ENCODE results near the gene CRYBG2. TPM values are rescaled to one million over a fixed set of nuclear protein-coding genes. Genes with fewer than 3 reads are reported as not detected.

CRYBG2 gene
- total and polyA plus RNA-seq, 2 of the 13 experiments (the other 11 are each of a cell fraction or from before 2014, with no cell fraction given) = 1.3 to 2.9 TPM

DNA sequence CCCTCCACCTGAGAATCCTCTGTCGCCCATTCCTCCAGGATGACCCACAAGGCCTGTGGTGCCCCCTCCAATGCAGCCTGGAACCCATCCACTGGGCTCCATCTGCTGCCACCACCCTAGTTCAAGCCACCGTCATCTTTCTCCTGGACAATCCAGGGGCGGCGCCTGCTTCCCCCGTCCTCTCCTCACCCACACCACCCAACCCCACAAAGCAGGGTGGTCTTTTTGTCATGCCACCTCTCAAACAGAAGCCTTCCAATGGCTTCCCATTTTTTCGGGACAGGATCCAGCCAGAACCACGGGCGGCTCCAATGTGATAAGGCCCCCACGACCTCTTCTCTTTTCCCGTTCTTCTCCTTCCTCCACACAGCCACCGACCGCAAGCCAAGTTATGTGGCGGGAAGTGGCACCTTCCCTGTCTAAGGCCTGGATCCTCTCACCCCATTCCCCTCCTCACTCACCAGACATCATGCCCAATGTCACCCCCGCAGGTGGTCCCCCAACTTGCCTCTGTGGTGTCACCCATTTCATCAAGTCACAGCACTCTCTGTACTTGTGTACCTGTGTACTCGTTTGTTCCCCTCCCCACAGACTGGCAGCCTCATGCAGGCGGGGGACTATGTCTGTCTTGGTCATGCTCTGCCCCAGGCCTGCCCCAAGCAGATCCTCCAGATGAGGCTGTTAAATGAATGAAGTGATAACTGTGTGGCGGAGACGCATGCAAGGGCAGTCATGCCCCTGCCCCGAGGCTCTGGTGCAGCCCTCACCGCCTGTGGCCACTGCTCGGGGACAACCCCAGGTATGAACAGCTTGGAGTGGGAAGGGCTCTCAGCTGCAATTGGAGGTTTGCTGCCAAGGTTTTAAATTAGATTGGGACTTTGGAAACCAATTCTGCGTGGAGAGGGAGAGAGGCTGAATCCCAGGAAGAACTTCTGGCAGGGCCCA is 58.5 kb downstream of the CRYBG2 start:
- intact Hi-C loops (cut with micrococcal nuclease; ENCODE audit: unreplicated experiment) (no loop called here), in situ Hi-C loops (cut with HindIII; ENCODE audit: extremely low pct_ligation_motif_present, low pct_unique_long_range_greater_than_20kb) (no loop called here)
- Histone ChIP-seq H3K4me3 (replicated peaks in 1 of 3; ENCODE audit: insufficient read depth in 1 of 3, low read depth in 2 of 3, low read length in 3 of 3) (no peak overlapping the region), H3K4me2 (ENCODE audit: low read depth, low read length) (no peak overlapping the region), H3K9me3 (ENCODE audit: low read length) (no peaks in the 10 kb centered on the region), H3K9ac (ENCODE audit: insufficient read depth, low read depth, low read length) (no peak overlapping the region), H2AFZ (ENCODE audit: low read length) (no peak overlapping the region), H4K20me1 (ENCODE audit: insufficient read depth, low read length) (no peaks in the 10 kb centered on the region), H3K4me1 (ENCODE audit: insufficient read depth, low read length) (no peaks in the 10 kb centered on the region), H3K36me3 (replicated peaks in 1 of 2; ENCODE audit: control insufficient read depth in 1 of 2, insufficient read depth in 2 of 2, low read length in 2 of 2) (peaks cover 0 to 1% of the 10 kb centered on the region in 2 experiments; a peak in 1 of 5 replicates), H3K27me3 (ENCODE audit: control insufficient read depth in 1 of 2, insufficient read depth in 2 of 2, low read length in 2 of 2) (no peaks in the 10 kb centered on the region), H3K27ac (ENCODE audit: extremely low read length, insufficient read depth, low read length) (no peak overlapping the region), H3K79me2 (ENCODE audit: insufficient read depth, low read length) (no peaks in the 10 kb centered on the region)
- TF ChIP-seq, protein P1, sequence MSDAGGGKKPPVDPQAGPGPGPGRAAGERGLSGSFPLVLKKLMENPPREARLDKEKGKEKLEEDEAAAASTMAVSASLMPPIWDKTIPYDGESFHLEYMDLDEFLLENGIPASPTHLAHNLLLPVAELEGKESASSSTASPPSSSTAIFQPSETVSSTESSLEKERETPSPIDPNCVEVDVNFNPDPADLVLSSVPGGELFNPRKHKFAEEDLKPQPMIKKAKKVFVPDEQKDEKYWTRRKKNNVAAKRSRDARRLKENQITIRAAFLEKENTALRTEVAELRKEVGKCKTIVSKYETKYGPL (CRISPR knock-in tag; IDR thresholded peaks at IDR 0.05) = no peak
- no peak for FAIRE-seq
- no peak for ATAC-seq
- CTCF ChIA-PET (ENCODE audit: low intra/inter-chr PET ratio, low total read pairs) = no interaction called here
- POLR2A ChIA-PET = no interaction called here
- WGBS (ENCODE audit: low lambda C conversion rate) = 95% methylated on average over 22 of the region's 22 CpGs
- no peak for DNase-seq (ENCODE audit: low spot score)
- no TSS peak for BruUV-seq (replicated peaks)

DNA sequence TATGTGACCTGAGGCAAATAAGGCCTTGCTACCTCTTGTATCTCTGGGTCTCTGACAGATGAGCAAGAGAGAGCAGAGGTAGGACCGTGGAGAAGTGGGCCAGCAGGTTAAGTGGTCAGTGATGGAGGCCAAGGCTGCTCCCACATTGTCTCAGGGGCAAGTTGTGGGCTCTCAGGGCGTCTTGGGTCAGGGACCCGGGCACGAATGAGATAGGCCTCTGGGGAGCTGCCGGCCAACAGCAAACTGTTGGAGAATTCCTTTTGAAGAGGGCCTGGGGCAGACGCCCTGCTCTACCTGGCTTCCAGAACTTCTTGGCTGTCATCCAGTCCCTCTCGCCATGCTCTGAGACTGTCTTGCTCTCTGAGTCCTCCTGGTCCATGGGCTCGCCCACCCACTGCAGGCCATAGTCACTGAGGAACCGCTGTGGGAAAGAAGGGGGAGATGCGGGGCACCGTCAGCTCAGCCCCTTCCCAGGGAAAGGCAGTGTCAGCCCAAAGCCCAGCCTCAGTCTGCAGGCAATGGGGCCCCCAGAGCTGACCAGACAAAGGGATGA is 59.9 kb downstream of the CRYBG2 start:
- in situ Hi-C loops (cut with HindIII; ENCODE audit: extremely low pct_ligation_motif_present, low pct_unique_long_range_greater_than_20kb) (no loop called here), intact Hi-C loops (cut with micrococcal nuclease; ENCODE audit: unreplicated experiment) (no loop called here)
- no peak for ATAC-seq
- Histone ChIP-seq H3K4me2 (ENCODE audit: low read depth, low read length) (no peak overlapping the region), H2AFZ (ENCODE audit: low read length) (no peak overlapping the region), H3K27ac (ENCODE audit: extremely low read length, insufficient read depth, low read length) (no peak overlapping the region), H3K4me1 (ENCODE audit: insufficient read depth, low read length) (no peaks in the 10 kb centered on the region), H3K9me3 (ENCODE audit: low read length) (no peaks in the 10 kb centered on the region), H4K20me1 (ENCODE audit: insufficient read depth, low read length) (no peaks in the 10 kb centered on the region), H3K4me3 (replicated peaks in 1 of 3; ENCODE audit: insufficient read depth in 1 of 3, low read depth in 2 of 3, low read length in 3 of 3) (no peak overlapping the region), H3K27me3 (ENCODE audit: control insufficient read depth in 1 of 2, insufficient read depth in 2 of 2, low read length in 2 of 2) (no peaks in the 10 kb centered on the region), H3K9ac (ENCODE audit: insufficient read depth, low read depth, low read length) (no peak overlapping the region), H3K36me3 (replicated peaks in 1 of 2; ENCODE audit: control insufficient read depth in 1 of 2, insufficient read depth in 2 of 2, low read length in 2 of 2) (peaks cover 0 to 1% of the 10 kb centered on the region in 2 experiments; a peak in 1 of 5 replicates), H3K79me2 (ENCODE audit: insufficient read depth, low read length) (no peaks in the 10 kb centered on the region)
- no peak for FAIRE-seq
- POLR2A ChIA-PET = no interaction called here
- DNase-seq (ENCODE audit: low spot score) = no peak
- no TSS peak for BruUV-seq (replicated peaks)
- CTCF ChIA-PET (ENCODE audit: low intra/inter-chr PET ratio, low total read pairs) = no interaction called here
- WGBS (ENCODE audit: low lambda C conversion rate) = 86% methylated on average over 6 of the region's 11 CpGs
- no peak for TF ChIP-seq YY1 (IDR thresholded peaks at IDR 0.05; ENCODE audit: insufficient read depth, insufficient replicate concordance, low read depth, low read length)
- no peak for TF ChIP-seq TAF15 (IDR thresholded peaks at IDR 0.05; ENCODE audit: low read depth, low read length, poor library complexity, severe bottlenecking)
- no peak for TF ChIP-seq ZNF160 (CRISPR knock-in tag; IDR thresholded peaks at IDR 0.05)
- TF ChIP-seq HOXA3 (CRISPR knock-in tag; IDR thresholded peaks at IDR 0.05) = no peak
- TF ChIP-seq FOXK1 (CRISPR knock-in tag; IDR thresholded peaks at IDR 0.05; ENCODE audit: borderline replicate concordance, low read depth) = no peak
- no peak for TF ChIP-seq CCDC6 (CRISPR knock-in tag; IDR thresholded peaks at IDR 0.05)
- no peak for TF ChIP-seq MYNN (CRISPR knock-in tag; IDR thresholded peaks at IDR 0.05; ENCODE audit: low read depth)
- TF ChIP-seq, protein P2, sequence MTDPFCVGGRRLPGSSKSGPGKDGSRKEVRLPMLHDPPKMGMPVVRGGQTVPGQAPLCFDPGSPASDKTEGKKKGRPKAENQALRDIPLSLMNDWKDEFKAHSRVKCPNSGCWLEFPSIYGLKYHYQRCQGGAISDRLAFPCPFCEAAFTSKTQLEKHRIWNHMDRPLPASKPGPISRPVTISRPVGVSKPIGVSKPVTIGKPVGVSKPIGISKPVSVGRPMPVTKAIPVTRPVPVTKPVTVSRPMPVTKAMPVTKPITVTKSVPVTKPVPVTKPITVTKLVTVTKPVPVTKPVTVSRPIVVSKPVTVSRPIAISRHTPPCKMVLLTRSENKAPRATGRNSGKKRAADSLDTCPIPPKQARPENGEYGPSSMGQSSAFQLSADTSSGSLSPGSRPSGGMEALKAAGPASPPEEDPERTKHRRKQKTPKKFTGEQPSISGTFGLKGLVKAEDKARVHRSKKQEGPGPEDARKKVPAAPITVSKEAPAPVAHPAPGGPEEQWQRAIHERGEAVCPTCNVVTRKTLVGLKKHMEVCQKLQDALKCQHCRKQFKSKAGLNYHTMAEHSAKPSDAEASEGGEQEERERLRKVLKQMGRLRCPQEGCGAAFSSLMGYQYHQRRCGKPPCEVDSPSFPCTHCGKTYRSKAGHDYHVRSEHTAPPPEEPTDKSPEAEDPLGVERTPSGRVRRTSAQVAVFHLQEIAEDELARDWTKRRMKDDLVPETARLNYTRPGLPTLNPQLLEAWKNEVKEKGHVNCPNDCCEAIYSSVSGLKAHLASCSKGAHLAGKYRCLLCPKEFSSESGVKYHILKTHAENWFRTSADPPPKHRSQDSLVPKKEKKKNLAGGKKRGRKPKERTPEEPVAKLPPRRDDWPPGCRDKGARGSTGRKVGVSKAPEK (CRISPR knock-in tag; IDR thresholded peaks at IDR 0.05; ENCODE audit: borderline replicate concordance) = no peak
- TF ChIP-seq, protein P3, sequence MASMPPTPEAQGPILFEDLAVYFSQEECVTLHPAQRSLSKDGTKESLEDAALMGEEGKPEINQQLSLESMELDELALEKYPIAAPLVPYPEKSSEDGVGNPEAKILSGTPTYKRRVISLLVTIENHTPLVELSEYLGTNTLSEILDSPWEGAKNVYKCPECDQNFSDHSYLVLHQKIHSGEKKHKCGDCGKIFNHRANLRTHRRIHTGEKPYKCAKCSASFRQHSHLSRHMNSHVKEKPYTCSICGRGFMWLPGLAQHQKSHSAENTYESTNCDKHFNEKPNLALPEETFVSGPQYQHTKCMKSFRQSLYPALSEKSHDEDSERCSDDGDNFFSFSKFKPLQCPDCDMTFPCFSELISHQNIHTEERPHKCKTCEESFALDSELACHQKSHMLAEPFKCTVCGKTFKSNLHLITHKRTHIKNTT (CRISPR knock-in tag; IDR thresholded peaks at IDR 0.05) = no peak
- TF ChIP-seq JUNB (CRISPR knock-in tag; IDR thresholded peaks at IDR 0.05; ENCODE audit: borderline replicate concordance) = no peak
- no peak for TF ChIP-seq NFE2 (CRISPR knock-in tag; IDR thresholded peaks at IDR 0.05)
